Measurements from ENCODE around the gene USP47.

The USP47 gene

GRCh38 chr11:11985954-11986949, 144.5 kb downstream of the USP47 start:
- TF ChIP-seq BACH2 (CRISPR knock-in tag; IDR thresholded peaks at IDR 0.05; ENCODE audit: borderline replicate concordance) (no peak), TCF4 (CRISPR knock-in tag; IDR thresholded peaks at IDR 0.05; ENCODE audit: borderline replicate concordance) (no peak), RARB (CRISPR knock-in tag; IDR thresholded peaks at IDR 0.05) (no peak), ISL1 (CRISPR knock-in tag; IDR thresholded peaks at IDR 0.05) (no peak)
- ATAC-seq, result no peak

- no peak for TF ChIP-seq PATZ1 (CRISPR knock-in tag; IDR thresholded peaks at IDR 0.05; ENCODE audit: borderline replicate concordance)
- TF ChIP-seq TCF4 (CRISPR knock-in tag; IDR thresholded peaks at IDR 0.05; ENCODE audit: borderline replicate concordance), result no peak
- TF ChIP-seq ZFP3 (CRISPR knock-in tag; IDR thresholded peaks at IDR 0.05), result 0 out of 2 replicates have a peak, but pooled peaks have one; percentile 9
- no peak for TF ChIP-seq OSR1 (CRISPR knock-in tag; IDR thresholded peaks at IDR 0.05)
- no peak for TF ChIP-seq PPARA (CRISPR knock-in tag; IDR thresholded peaks at IDR 0.05; ENCODE audit: borderline replicate concordance)
- TF ChIP-seq GLIS3 (CRISPR knock-in tag; IDR thresholded peaks at IDR 0.05), result no peak
- no peak; the same call in 2 of the 3 replicates for ATAC-seq
These were observed 145.8 kb downstream of the USP47 start for GRCh38 chr11:11987503-11988022.

GRCh38 chr11:11988099-11988651, 146.4 kb downstream of the USP47 start:
- ATAC-seq, result peak; percentile 59
- TF ChIP-seq ZNF8 (CRISPR knock-in tag; IDR thresholded peaks at IDR 0.05) (no peak), ZFP30 (CRISPR knock-in tag; IDR thresholded peaks at IDR 0.05) (no peak), ZFP3 (CRISPR knock-in tag; IDR thresholded peaks at IDR 0.05) (peak; percentile 10; the same call in 1 of the 2 replicates), ARNTL (CRISPR knock-in tag; IDR thresholded peaks at IDR 0.05; ENCODE audit: borderline replicate concordance, low read depth) (no peak)

GRCh38 chr11:11988681-11989261, 147.0 kb downstream of the USP47 start:
- no peak for TF ChIP-seq PPARA (CRISPR knock-in tag; IDR thresholded peaks at IDR 0.05; ENCODE audit: borderline replicate concordance)
- no peak for TF ChIP-seq CSDC2 (CRISPR knock-in tag; IDR thresholded peaks at IDR 0.05)
- no peak for TF ChIP-seq POU6F1 (CRISPR knock-in tag; IDR thresholded peaks at IDR 0.05; ENCODE audit: borderline replicate concordance, low read depth)
- no peak for TF ChIP-seq ESRRG (CRISPR knock-in tag; IDR thresholded peaks at IDR 0.05)
- TF ChIP-seq ZFP3 (CRISPR knock-in tag; IDR thresholded peaks at IDR 0.05), result no peak
- TF ChIP-seq TOX (CRISPR knock-in tag; IDR thresholded peaks at IDR 0.05; ENCODE audit: borderline replicate concordance), result no peak
- TF ChIP-seq ISL1 (CRISPR knock-in tag; IDR thresholded peaks at IDR 0.05), result no peak
- ATAC-seq, result no peak; the same call in 2 of the 3 replicates

- ATAC-seq, result peak; percentile 34
These were observed 148.3 kb downstream of the USP47 start for GRCh38 chr11:11989774-11990744.

More at GRCh38 chr11:11989774-11990744, 148.3 kb downstream of the USP47 start:
- TF ChIP-seq TOX (CRISPR knock-in tag; IDR thresholded peaks at IDR 0.05; ENCODE audit: borderline replicate concordance) (peak; percentile 23; the same call in 1 of the 2 replicates), TCF4 (CRISPR knock-in tag; IDR thresholded peaks at IDR 0.05; ENCODE audit: borderline replicate concordance) (0 out of 2 replicates have a peak, but pooled peaks have one; percentile 18), RARB (CRISPR knock-in tag; IDR thresholded peaks at IDR 0.05) (no peak), TSHZ2 (CRISPR knock-in tag; IDR thresholded peaks at IDR 0.05) (no peak), PATZ1 (CRISPR knock-in tag; IDR thresholded peaks at IDR 0.05; ENCODE audit: borderline replicate concordance) (no peak), POU6F1 (CRISPR knock-in tag; IDR thresholded peaks at IDR 0.05; ENCODE audit: borderline replicate concordance, low read depth) (no peak)

Measured in SK-N-SH treated with all-trans-retinoic acid at 6 μM for 48 hours (cell line).